NCI-H2107 treated with DMSO at 0.1 percent for 48 hours (cell line): ENCODE data around the gene FUS.
"Not testable (repeated sequence)": the region's sequence is repeated elsewhere in the genome, so short reads cannot be mapped to it uniquely, and the experiment has no call there.

Source experiments
- DNase-seq: peaks from one replicate; lab custom pipeline; 2025; ENCODE audit not compliant: unreplicated experiment; lab: John Stamatoyannopoulos, UW

Gene FUS

DNA sequence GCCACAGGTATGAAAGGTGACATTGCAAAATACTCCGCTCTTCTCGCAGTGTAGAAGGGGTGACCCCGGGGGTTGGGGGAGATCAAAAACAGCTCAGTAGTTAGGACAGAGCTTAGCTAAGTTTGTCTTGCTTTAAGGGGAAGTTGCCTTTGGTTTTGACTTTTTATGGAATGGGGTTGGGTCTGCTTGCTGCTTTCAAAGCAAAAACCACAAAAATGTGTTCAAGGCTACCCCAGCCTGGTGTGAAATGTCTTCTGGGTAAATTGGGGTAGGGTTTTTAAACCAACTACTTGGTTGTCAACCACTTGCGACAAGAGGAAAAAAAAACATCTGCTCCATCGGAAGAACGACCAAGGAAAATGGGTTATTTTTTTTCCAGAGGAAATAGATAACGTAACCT is 6.2 kb downstream of the FUS start:
- DNase-seq: no peak

DNA sequence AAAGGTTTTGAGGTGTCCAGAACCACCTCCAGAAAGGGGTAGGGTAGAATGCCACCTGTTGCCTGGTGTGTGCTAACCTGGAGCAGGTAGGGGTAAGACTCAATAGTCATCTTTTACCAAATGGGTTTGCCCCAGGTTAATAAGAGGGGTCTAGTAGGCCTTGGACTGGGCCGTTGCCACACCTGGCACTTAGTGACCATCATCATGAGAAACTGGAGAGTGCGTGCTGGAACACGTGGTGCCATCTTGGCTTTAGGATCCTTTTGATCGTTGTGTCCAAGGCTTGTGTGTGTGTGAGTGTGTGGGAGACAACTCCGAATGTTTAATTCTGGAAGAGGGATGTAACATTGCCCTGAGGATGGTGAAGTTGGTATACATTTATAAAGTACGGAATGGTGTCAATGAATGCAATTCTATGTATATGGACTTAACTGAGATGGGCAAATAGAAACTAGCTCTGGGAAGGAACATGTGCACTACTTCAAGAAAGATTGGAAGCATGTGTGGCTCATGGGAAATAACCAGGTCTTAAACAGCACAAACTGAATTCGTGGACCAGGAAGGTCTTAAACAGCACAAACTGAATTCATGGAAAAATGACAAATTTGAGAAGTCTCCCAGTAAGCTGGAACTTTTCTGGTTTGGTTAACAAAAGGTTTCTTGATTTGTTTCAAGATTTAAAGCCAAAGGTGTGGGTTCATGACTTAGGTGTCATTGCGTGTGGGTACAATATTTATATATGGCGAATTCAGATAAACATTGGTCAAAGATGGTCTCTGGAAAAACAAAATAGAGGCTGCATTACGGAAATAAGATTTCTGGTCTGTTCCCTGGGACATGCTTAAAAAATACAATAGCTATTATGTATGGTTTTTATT is 7.2 kb downstream of the FUS start:
- no peak for DNase-seq

DNA sequence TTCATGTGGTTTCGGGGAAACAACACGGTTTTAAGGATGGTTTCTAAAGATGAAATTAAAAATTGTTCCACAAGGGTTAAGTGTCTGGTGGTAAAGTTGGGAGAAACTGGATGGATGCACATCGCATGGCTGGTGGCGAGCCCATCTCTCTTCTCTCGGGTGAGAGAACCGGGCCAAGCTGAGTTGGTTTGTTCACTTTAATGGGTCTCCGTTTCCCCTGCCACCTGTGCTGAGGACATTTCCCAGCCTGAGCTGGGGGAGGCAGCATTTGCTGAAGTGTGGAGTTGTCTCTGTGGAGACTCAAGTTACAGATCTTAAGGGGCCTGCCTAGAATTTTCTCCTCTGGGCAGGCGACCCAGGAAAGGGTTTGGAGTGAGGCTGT is 7.9 kb downstream of the FUS start:
- DNase-seq: no peak

DNA sequence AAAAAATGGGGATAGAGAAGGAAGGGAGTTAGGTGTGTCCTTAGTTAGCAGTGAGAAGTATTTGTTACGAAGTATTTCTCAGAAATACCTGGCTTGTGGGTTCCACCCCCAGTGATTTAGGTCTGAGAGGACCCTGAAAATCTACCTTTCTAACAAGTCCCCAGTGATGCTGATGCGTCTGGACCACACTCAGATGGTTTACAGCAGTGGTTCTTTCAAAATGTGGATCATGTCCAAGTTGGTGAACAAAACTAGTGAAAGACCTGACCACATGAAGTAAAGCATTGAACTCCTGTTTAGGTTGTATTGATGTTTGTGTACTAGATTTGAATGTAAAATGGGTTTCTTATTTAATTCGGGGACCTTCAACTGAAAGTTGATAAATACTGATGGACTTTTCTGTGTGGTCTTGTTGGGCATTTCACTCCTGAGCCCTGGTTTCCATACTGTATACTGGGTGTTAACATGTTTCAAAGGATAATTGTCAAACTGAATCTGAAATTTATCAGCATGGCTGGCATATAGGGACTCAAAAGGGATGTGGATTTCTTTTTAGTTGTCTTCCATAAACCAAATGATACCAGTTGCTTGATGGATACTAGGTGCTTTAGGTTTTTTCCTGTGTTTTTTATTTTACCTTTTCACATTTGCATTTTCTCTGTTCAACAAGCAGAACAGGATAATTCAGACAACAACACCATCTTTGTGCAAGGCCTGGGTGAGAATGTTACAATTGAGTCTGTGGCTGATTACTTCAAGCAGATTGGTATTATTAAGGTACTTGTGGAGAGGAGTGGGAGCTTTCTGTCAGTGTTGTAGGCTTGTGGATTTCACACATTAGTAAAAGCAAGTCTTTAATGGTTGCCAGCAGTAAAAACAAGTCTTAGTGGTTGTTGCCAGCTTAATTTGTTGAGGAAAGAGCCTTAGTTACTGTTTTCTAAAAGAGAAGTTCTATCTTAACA is 8.8 kb downstream of the FUS start:
- DNase-seq: no peak

DNA sequence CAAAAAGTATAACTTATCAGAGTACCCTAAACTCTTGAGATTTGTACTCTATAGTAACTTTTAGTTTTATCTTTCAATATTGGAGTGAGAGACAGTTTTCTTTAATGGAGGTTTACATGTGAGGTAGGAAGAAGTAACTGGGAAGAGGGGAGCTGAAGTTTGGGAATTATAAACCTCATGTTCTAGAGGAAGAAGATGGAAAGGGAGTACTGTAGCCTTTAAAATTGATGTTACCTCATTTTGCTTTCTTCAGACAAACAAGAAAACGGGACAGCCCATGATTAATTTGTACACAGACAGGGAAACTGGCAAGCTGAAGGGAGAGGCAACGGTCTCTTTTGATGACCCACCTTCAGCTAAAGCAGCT is 9.5 kb downstream of the FUS start:
- no peak for DNase-seq

DNA sequence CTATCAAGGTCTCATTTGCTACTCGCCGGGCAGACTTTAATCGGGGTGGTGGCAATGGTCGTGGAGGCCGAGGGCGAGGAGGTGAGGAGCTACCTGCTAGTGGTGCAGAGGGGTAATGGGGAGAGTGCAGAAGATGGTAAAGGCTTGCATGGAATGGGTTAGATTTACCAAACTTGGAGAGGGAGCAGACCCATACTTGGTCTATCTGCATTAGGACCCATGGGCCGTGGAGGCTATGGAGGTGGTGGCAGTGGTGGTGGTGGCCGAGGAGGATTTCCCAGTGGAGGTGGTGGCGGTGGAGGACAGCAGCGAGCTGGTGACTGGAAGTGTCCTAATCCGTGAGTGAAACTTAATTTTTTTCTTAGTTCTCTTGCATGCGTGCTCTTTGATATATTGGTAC is 10.1 kb downstream of the FUS start:
- DNase-seq: no peak

DNA sequence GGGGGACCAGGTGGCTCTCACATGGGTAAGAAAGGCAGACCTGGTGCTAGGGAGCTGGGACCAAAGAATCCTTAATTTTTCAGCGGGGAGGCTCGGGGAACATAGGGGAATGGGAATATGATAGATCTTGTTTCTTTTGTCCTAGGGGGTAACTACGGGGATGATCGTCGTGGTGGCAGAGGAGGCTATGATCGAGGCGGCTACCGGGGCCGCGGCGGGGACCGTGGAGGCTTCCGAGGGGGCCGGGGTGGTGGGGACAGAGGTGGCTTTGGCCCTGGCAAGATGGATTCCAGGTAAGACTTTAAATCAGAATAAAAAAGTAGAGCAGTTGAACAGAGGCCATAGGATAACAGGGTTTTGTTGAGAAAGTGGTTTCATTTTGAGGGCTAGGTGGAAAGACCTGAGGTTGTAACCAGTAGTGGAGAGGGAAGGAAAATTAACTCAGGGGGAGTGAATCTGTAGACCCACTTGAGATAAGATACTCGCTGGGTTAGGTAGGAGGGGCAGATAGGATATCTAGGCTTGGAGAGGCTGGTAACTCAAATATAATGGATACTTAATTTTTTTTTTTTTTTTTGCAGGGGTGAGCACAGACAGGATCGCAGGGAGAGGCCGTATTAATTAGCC is 11.0 kb downstream of the FUS start:
- no peak for DNase-seq

DNA sequence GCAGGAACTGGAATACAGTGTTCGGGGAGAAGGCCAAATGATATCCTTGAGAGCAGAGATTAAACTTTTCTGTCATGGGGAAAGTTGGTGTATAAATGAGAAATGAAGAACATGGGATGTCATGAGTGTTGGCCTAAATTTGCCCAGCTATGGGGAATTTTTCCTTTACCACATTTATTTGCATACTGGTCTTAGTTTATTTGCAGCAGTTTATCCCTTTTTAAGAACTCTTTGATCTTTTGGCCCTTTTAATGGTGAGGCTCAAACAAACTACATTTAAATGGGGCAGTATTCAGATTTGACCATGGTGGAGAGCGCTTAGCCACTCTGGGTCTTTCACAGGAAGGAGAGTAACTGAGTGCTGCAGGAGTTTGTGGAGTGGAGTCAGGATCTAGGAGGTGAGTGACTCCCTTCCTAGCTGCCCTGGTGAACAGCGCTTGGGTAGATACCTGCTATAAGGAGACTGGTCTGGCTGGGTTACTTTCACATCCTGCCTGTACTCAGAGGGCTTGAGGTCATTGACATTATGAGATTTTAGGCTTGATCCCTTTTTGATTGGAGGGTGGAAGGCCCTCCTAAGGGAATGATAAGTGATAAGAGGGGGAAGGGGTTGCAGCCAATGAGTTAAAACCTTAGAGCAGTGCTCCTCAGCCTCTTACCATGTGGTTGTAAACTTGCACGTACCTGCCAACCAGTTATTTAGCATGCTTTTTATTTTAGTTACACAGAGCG is 11.9 kb downstream of the FUS start:
- DNase-seq: no peak

DNA sequence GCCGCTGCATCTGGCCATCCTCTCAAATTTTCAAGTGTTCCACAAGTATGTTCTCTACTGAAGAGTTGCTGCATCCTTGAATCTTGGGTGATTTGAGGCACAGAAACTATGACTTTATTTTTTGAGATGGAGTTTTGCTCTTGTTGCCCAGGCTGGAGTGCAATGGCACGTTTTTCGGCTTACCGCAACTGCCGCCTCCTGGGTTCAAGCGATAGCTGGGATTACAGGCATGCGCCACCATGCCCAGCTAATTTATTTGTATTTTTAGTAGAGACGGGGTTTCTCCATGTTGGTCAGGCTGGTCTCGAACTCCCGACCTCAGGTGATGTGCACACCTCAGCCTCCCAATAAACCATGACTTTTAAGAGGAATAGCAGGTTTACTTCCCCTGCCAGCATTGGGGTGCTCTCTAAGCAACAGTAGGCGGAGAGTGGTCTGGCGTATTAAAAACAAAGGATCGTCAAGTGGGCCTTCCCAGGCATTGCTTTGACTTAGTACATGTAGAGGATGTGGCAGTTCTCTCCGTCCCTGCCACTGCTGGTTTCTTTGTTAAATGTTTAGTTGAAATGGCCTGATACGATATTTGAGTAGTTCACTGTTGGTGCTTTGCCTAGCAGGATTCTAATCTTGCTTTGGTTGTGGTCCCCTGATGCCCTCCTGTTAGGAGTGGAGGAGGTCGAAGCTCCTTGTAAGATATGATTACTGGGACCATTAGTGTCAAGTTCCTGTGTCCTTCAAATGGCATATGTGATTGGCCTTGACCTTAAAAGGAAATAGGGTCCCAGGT is 13.1 kb downstream of the FUS start:
- DNase-seq: no peak

DNA sequence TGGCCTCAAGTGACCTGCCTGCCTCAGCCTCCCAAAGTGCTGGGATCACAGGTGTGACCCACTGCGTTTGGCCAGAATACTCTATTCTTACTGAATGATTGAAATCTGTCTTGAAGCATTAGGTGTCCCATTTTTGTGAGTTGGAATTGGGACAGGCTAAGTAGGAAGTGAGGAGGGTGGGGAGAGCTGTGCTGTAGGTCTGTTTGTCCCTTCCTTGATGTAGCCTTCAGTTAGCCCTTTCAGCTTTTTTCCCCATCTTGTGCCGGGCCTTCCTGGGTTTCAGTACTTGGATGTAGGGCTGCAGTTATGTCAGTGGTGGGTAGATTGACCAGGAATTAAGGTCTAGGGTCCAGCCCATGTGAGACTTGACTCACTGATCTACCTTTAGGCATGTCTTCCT is 13.9 kb downstream of the FUS start:
- DNase-seq: no peak

DNA sequence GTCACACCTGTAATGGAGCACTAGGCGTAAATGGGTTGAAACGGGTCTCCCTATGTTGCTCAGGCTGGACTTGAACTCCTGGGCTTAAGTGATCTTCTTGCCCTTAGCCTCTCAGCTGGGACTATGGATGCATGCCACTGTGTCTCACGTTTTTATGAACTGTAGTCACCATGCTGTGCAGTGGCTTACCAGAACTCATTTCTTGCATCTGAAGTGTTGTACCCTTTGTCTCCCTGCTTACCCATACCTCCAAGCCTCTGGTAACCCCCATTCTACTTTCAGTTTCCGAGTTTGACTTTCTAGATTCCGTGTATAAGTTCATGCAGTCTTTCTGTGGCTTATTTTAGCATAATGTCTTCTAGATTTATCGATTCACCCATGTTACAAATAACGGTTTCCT is 15.0 kb downstream of the FUS start:
- DNase-seq: no peak

DNA sequence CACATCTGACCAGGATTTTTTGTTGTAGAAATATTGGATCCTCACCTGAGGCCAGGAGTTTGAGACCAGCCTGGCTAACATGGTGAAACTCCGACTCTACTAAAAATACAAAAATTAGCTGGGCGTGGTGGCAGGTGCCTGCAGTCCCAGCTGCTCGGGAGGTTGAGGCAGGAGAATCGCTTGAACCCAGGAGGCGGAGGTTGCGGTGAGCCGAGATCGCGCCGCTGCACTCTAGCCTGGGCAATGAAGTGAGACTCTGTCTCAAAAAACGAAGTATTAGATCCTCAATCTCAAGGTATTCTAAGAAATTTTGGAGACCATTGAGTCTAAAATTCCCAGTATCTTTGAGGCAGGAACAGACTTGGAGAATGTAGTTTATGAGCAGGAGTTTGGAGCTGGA is 15.9 kb downstream of the FUS start:
- DNase-seq: not testable (repeated sequence)

DNA sequence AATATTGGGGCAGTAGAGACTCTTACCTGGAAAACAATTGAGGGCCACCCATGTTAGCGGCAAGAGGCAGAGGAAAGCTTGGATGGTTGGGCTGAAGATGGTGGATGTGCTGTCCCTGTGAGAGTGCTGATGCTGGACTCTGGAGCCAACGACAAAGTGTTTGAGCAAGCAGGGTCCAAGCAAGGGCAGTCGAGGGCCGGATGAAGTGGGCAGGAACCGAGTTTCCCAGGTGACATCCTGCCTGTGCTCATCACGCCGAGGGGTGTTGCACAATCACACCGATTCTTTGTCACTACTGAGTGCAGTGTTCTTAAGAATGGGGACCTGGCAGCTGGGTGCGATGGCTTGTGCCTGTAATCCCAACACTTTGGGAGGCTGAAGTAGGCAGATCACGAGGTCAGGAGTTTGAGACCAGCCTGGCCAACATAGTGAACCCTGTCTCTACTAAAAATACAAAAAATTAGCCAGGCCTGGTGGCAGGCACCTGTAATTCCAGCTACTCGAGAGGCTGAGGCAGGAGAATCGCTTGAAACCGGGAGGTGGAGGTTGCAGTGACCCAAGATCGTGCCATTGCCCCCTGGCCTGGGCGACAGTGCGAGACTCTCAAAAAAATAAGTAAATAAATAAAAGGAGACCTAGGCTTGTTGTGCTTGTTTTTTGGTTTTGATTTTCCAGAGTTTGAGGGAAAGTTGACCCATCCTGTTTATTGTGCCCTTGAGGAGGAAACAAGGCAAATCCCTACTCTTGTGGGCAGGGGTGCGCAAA is 16.6 kb downstream of the FUS start:
- DNase-seq: no peak

DNA sequence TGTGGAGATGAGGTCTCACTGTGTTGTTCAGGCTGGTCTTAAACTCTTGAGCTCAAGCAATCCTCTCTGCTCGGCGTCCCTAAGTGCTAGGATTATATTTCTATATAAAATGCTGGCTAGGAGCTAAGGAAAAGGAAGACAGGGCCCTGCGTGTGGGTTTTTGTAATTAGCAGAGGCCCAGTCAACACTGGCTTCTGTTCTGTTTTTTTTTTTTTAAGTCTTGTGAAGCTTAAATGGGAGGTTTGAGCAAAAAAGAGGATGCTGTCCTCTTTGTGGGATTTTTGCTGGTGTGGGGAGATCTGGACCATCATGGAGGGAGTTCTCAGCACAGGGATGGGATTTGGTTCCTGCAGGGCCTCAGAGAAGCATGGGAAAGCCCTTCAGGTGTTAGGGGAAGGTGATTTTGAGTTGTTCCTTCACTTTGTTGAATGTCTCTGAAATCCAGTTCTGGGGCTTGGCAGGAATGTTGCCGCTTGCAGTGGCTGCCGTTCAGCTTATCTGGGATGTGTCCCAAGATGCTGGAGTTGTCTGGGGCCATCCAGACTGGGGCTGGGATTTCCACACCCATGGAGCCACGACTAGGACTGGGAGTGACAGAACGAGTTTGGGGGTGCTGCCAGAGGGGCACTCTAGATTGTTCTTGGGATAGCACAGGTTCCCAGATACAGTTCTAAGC is 18.4 kb downstream of the FUS start:
- DNase-seq: no peak

DNA sequence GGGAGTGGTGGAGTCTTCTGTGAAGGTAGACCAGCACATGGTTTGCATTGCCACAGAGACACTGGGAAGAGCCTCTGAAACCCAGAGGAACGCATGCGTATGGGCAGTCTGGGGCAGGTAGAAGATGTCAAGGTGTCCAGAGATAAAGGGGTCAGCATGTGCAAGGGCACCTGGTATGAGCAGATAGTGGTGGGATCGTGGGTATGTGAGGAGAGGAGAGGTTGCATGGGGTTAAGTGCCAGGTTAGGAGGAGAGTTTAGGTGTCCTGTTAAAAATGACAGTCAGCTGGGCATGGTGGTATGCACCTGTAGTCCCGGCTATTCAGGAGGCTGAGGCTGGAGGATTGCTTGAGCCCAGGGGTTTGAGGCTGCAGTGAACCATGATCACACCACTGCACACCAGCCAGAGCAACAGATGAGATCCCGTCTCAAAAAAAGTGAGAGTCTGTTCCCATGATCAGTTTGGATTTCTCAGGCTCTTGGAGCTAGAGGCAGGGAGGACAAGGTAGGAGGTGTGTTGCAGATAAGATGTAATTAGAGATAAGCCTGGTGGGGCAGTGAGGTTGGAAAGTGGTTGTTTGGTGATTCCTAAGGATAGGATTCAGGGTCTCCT is 19.6 kb downstream of the FUS start:
- DNase-seq: no peak

DNA sequence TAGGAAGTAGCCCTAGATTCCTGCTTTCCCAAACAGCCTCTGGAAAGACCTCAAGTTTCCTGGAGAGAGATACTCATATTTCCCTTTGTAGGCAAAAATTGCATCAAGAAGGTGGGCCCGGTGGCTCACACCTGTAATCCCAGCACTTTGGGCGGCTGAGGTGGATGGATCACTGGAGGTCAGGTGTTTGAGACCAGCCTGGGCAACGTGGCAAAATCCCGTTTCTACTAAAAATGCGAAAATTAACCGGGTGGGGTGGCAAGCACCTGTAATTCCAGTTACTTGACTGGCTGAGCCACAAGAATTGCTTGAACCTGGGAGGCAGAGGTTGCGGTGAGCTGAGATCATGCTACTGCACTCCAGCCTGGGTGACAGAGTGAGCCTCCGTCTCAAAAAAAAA is 20.2 kb downstream of the FUS start:
- DNase-seq: not testable (repeated sequence)

DNA sequence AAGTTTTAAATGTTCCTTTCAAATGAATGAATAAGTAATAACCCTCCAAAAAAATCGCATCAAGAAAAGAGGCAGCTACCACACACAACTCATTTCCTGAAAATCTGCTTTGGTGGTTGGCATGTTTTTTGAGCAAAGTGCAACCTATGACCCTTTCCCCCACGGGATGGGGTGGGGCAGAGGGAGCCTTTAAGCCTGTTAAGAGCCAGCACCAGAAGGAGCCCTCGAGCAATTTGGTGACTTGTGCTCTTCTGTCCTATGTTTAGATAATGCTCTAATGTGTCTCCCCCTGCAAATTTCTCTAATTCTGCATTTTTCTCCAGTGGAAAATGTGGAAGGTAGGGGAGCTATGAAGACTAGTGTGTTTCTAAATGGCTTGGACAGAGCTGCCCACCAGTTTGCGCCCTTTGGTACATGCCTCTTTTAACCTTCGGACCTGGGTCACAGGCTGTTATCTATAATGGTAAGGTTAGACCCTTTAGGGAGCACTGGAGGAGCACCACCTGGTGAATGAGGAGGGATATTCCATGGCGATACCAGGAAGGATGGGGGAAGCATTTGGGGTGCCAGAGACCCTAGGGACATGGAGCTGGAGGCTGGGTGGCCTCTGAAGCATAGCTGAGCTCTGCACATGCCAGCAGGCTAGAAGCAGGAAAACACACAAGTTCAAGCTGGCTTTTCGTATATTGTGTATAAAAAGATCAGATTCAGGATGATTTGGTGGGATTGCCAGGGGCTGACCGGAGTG is 21.1 kb downstream of the FUS start:
- DNase-seq: no peak
